GM13977 (cell line): ENCODE measurements around the gene WNK2.
"Not testable (repeated sequence)": the region's sequence is repeated elsewhere in the genome, so short reads cannot be mapped to it uniquely, and the experiment has no call there.

Experiments used
- DNase-seq: peaks from one replicate; pipeline ENCODE4 v3.0.0; 2012; ENCODE audit warnings: low spot score
- in situ Hi-C: fragments of 300-500 bp; cut with MboI; formaldehyde crosslinking; loops from one replicate; pipeline ENCODE4 v1.12.0; 2022; ENCODE audit warnings: low sequenced_read_pairs, low pct_unique_long_range_greater_than_20kb, mixed read lengths, inconsistent platforms; ENCODE audit not compliant: unreplicated experiment
- TF ChIP-seq, protein P1 (sequence below): IDR thresholded peaks from 2 replicates; pipeline ENCODE4 v1.5.1; 2012; ENCODE audit warnings: mild to moderate bottlenecking, control low read depth; ENCODE audit not compliant: insufficient read depth; ENCODE audit errors: extremely low read depth, missing control alignments

WNK2 gene

DNA sequence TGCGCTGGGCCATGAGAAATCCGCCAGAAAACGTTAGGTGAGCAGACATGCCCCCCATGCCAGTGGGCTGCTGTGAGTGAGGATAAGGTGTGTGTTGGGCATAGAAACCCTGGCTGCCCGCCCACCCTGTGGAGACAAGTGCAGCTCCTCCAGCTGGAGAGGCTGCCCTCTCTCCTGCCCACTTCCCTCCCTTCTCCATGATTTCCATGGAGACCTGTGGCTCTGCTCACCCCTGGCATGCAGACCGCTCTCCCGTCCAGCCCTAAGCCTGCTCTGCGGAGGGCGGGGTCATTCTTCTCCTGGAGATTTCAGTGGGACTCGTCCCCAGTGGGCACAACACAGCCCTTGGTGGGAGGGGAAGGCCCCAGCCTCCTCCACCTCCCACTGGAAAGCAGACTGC is 134.5 kb downstream of the WNK2 start:
- in situ Hi-C loops = loop anchor here (25.0 kb wide), 1 partner anchor 156 kb away; no protein-coding TSS in a partner anchor
- TF ChIP-seq, protein P1, sequence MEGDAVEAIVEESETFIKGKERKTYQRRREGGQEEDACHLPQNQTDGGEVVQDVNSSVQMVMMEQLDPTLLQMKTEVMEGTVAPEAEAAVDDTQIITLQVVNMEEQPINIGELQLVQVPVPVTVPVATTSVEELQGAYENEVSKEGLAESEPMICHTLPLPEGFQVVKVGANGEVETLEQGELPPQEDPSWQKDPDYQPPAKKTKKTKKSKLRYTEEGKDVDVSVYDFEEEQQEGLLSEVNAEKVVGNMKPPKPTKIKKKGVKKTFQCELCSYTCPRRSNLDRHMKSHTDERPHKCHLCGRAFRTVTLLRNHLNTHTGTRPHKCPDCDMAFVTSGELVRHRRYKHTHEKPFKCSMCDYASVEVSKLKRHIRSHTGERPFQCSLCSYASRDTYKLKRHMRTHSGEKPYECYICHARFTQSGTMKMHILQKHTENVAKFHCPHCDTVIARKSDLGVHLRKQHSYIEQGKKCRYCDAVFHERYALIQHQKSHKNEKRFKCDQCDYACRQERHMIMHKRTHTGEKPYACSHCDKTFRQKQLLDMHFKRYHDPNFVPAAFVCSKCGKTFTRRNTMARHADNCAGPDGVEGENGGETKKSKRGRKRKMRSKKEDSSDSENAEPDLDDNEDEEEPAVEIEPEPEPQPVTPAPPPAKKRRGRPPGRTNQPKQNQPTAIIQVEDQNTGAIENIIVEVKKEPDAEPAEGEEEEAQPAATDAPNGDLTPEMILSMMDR = no peak
- DNase-seq = no peak

DNA sequence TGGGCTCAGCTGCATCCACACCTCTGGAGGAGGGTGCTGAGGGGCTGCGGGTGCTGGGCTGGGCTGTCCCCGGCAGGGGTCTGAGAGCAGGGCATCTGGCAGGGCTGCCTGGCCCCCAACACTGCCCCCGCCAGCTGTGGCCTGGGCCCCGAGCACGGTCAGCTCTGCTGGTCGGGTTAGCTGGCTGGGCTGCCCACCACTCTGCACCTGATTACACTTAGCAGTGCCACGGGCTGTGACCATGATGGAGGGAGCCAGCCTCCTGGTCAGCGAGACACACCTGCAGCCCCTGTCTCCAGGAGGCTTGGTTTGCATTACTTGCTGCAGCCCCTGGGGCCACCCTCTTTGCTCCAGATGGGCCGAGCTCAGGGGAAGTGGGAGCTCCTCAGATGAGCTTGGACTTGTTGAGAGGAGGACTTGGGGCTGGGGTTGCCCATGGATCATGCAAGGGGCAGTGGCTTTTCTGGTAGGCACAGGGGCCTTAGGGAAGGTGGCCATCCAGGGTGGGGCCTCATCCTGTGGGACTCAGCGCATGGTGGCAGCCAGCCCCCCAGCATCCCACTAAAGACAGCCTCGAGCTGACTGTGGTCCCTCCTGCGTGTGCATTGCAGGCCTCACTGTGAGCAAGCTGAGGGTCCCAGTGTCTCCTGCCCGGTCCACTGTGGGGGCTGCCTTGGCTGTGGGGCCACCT is 135.5 kb downstream of the WNK2 start:
- no peak for DNase-seq
- TF ChIP-seq, protein P1 = no peak
- in situ Hi-C loops = loop anchor here (25.0 kb wide), 1 partner anchor 157 kb away; no protein-coding TSS in a partner anchor

DNA sequence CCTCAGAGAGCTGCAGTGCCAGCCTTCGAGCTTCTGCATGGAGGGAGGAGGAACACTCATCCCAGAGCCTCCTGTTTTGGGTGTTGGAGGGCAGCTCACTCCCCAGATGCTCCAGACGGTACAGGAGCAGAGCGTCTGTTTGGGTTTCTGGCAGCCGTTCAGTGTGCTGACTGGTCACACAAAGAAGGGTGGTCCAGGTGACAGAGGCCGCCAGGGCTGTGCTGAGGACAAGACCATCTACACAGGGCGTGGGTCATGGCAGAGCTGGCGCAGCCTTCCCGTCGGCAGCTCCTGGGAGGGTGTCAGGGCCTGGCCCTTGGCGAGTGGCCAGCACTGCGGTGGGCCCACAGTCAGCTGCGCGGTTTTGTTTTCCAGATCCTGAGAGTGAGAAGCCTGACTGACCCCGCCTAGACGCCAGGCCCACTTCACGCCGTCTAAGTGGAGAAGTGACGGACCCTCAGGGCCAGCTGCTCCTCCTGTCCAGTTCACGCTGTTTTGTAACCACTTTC is 136.1 kb downstream of the WNK2 start:
- in situ Hi-C loops = loop anchor here (25.0 kb wide), 1 partner anchor 158 kb away; no protein-coding TSS in a partner anchor
- DNase-seq = no peak
- TF ChIP-seq, protein P1 = no peak

DNA sequence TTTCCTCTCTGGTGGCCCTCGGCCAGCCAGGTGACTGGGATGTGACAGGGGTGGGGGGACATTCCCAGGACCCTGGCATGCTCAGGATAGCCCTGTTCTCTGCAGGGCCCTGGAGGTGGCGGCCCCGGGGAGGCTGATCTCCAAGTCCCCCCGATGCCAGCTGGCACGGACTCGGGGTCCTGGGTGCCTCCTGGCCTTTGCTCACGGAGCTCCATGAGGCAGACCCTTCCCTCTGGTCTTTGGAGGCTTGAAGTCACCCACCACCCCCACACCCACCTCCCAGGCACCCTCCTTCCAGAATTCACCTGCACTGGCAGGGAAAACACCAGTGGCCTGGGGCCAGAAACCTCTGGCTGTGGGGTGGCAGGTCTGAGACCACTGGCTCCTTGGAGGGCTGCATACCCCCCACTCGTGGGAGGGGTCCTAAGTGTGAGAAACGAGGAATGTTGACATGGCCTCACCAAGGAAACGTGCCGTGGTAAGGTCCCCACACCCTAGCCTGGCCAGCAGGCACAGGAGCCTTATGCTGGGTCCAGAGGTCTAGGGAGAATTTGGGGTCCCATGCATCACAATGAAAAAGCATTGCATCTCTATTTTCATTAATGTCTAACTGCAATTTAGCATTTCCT is 136.8 kb downstream of the WNK2 start:
- TF ChIP-seq, protein P1 = no peak
- in situ Hi-C loops = loop anchor here (25.0 kb wide), 1 partner anchor 158 kb away; no protein-coding TSS in a partner anchor
- DNase-seq = no peak

DNA sequence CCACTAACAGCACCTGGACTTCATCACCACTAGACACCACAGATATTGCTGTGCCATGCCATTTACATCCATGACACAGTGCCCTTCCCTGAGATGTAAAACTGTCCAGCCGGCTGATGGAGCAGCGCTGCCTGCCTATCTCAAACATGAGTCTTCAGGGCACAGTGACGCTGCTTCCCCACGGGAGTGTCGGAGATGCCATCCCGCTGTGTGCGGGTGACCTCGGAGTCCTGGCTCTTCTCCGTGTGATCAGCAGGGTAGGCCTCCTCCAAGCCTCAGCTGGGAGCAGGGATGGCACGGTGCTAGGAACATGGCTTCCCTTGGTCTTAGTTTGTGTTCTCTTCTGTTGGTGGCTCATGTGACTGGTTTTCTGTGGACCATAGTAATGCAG is 137.3 kb downstream of the WNK2 start:
- in situ Hi-C loops = loop anchor here (25.0 kb wide), 1 partner anchor 159 kb away; no protein-coding TSS in a partner anchor
- no peak for DNase-seq
- TF ChIP-seq, protein P1 = no peak

DNA sequence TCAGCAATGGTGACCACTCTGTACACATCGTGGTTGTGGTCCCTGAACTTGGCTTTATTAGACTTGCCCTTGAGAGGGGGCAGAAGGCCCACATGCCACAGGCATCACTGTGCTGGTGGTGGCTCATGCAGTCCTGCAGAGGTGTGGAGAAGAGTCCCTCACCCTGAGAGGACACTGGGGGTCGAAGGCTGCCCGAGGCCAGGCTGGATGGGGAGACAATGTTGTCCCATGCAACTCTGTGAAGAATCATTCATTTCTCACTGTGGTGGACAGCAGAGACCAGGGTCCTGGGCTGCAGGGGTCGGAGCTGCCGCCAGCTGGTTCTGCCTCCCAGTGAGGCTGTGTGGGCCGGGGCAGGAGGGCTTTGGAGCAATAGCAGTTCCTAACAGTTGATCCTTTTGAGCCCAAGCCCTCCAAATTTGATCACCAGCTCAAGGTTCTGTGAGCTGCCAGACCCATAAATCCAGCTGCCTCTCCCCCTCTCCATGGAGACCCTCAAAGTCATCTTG is 139.6 kb downstream of the WNK2 start:
- in situ Hi-C loops = loop anchor here (25.0 kb wide), 1 partner anchor 161 kb away; no protein-coding TSS in a partner anchor
- not testable (repeated sequence) for DNase-seq
